Right atrium auricular region (tissue), 2 donors: Measurements from ENCODE around the gene GJB6. TPM values are rescaled to one million over a fixed set of nuclear protein-coding genes. Genes with fewer than 3 reads are reported as not detected.

Source experiments
- DNase-seq: peaks from one replicate; pipeline ENCODE4 v3.0.0-alpha.2; 2019; ENCODE audit warnings: low spot score
- H3K27ac ChIP-seq, 2 donors: fragments of 200-600 bp; sonication (generic); 1 replicate in 1 of 2; 2 replicates in 1 of 2; pipeline ENCODE4 v1.5.1; 2016 to 2019
- H3K27me3 ChIP-seq, 2 donors: fragments of 200-600 bp; sonication (generic); one replicate each; pipeline versions ENCODE4 v1.5.1 to v1.6.0; 2017 to 2019
- H3K36me3 ChIP-seq: fragments of 200-600 bp; sonication (generic); one replicate; pipeline ENCODE4 v1.5.1; 2016
- H3K4me1 ChIP-seq, 2 donors: fragments of 200-600 bp; sonication (generic); one replicate each; pipeline versions ENCODE4 v1.5.1 to v1.6.0; 2017 to 2019
- H3K4me3 ChIP-seq, 2 donors: fragments of 200-600 bp; sonication (generic); 1 replicate in 1 of 2; 2 replicates in 1 of 2; pipeline ENCODE4 v1.5.1; 2017 to 2019; ENCODE audit warnings: mild to moderate bottlenecking in 1 of 2, moderate library complexity in 1 of 2
- H3K9me3 ChIP-seq, 2 donors: fragments of 200-600 bp; sonication (generic); one replicate each; pipeline ENCODE4 v1.5.1; 2019
- CTCF ChIP-seq, 2 donors: fragments of 200-600 bp; sonication (generic); IDR thresholded peaks; one replicate each; pipeline ENCODE4 v1.5.1; 2019; ENCODE audit warnings: antibody characterized with exemption in 2 of 2
- total RNA-seq, 2 donors: library from RNA; depleted of rRNA; stranded (reverse); fragments of >200 nt; gene quantifications; one replicate each; pipeline ENCODE4 v1.1.0, GENCODE V29; 2016

GJB6 gene
- total RNA-seq, 2 donors from 2014 or later = not detected

DNA sequence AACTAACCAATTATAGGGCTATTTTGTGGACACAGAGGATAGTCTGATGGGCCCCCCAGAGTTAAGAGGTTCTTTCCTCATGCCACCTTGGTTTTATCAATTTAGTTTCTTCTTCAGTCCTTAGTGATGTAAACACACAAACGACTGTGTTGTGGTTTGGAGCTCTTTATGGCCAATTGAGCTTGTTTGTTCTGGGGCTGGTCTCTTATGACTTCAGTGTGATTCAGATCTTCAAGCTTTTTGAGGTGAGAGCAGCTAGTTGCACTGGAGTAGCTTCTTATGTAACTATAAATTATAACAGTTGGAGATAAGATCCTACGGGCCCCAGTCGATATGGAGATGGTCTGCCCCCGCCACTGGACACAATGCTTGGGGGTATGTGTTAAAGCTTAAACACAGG is 22.0 kb upstream of the GJB6 start:
- Histone ChIP-seq H3K9me3 (no peaks in the 10 kb centered on the region), H3K4me3 (no peak overlapping the region), H3K4me1 (no peaks in the 10 kb centered on the region), H3K36me3 (no peaks in the 10 kb centered on the region), H3K27me3 (no peaks in the 10 kb centered on the region), H3K27ac (no peak overlapping the region)
- no peak for DNase-seq
- no peak for TF ChIP-seq CTCF (IDR thresholded peaks at IDR 0.05)

DNA sequence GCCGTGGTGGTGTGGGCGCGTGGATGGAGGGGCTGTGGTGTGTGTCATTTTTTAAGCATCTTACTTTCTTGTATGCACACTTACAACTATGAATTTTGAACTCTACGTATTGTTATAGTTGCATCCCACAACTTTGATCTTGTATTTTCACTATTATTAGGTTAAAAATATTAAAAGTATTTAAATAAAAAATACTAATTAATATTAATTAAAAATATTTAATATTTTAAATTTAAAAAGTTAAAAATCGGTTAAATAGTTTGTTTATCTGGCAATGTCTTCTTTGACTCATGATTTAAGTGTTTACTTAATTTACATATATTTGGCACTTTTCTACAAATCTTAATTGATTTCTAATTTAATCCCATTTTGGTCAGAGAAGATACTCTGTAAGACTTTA is 17.8 kb upstream of the GJB6 start:
- Histone ChIP-seq H3K36me3 (no peaks in the 10 kb centered on the region), H3K27me3 (no peaks in the 10 kb centered on the region), H3K4me3 (no peak overlapping the region), H3K4me1 (no peaks in the 10 kb centered on the region), H3K9me3 (no peaks in the 10 kb centered on the region), H3K27ac (no peak overlapping the region)
- no peak for DNase-seq
- TF ChIP-seq CTCF (IDR thresholded peaks at IDR 0.05) = no peak

- no peak overlapping the region for H3K27ac ChIP-seq
- no peaks in the 10 kb centered on the region for H3K36me3 ChIP-seq
- DNase-seq = no peak
- no peak for TF ChIP-seq CTCF (IDR thresholded peaks at IDR 0.05)
- no peaks in the 10 kb centered on the region for H3K9me3 ChIP-seq
- H3K4me1 ChIP-seq = no peaks in the 10 kb centered on the region
- H3K4me3 ChIP-seq = no peak overlapping the region
- H3K27me3 ChIP-seq = no peaks in the 10 kb centered on the region
Measured at GRCh38 chr13:20247963-20248362, 15.8 kb upstream of the GJB6 start.

- H3K4me3 ChIP-seq = no peak overlapping the region
- H3K9me3 ChIP-seq = no peaks in the 10 kb centered on the region
- no peaks in the 10 kb centered on the region for H3K4me1 ChIP-seq
- H3K36me3 ChIP-seq = no peaks in the 10 kb centered on the region
- DNase-seq = no peak
- no peak overlapping the region for H3K27ac ChIP-seq
- no peak for TF ChIP-seq CTCF (IDR thresholded peaks at IDR 0.05)
- H3K27me3 ChIP-seq = no peaks in the 10 kb centered on the region
Measured at GRCh38 chr13:20247403-20247802, 15.3 kb upstream of the GJB6 start.

- no peaks in the 10 kb centered on the region for H3K4me1 ChIP-seq
- no peaks in the 10 kb centered on the region for H3K9me3 ChIP-seq
- H3K4me3 ChIP-seq = no peak overlapping the region
- no peaks in the 10 kb centered on the region for H3K36me3 ChIP-seq
- H3K27ac ChIP-seq = no peak overlapping the region
- H3K27me3 ChIP-seq = no peaks in the 10 kb centered on the region
- DNase-seq = no peak
- TF ChIP-seq CTCF (IDR thresholded peaks at IDR 0.05) = no peak
Measured at GRCh38 chr13:20241593-20241992, 9.5 kb upstream of the GJB6 start.

DNA sequence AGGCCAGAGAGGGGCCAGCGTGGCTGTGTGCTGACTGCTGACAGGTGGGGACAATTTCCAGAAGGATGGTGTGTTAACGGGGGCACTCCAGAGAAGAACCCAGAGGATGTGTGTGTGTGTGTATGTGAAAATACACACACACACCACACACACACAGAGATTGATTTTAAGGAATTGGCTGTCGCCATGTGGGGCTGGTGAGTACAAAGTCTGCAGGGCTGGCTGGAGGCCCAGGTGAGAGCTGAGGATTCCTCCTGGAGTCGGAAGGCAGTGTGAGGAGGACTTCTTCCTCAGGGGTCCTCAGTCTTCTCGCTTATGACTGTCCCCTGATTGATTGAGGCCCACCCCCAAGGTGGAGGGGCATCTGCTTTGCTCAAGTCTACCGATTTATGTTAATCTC is 7.6 kb upstream of the GJB6 start:
- Histone ChIP-seq H3K27ac (no peak overlapping the region), H3K4me1 (no peaks in the 10 kb centered on the region), H3K27me3 (no peaks in the 10 kb centered on the region), H3K9me3 (no peaks in the 10 kb centered on the region), H3K4me3 (no peak overlapping the region), H3K36me3 (no peaks in the 10 kb centered on the region)
- TF ChIP-seq CTCF (IDR thresholded peaks at IDR 0.05) = no peak
- no peak for DNase-seq
